ENCODE measurements around the gene PSMG3.
"Not testable (repeated sequence)": the region's sequence is repeated elsewhere in the genome, so short reads cannot be mapped to it uniquely, and the experiment has no call there.

Gene PSMG3

DNA sequence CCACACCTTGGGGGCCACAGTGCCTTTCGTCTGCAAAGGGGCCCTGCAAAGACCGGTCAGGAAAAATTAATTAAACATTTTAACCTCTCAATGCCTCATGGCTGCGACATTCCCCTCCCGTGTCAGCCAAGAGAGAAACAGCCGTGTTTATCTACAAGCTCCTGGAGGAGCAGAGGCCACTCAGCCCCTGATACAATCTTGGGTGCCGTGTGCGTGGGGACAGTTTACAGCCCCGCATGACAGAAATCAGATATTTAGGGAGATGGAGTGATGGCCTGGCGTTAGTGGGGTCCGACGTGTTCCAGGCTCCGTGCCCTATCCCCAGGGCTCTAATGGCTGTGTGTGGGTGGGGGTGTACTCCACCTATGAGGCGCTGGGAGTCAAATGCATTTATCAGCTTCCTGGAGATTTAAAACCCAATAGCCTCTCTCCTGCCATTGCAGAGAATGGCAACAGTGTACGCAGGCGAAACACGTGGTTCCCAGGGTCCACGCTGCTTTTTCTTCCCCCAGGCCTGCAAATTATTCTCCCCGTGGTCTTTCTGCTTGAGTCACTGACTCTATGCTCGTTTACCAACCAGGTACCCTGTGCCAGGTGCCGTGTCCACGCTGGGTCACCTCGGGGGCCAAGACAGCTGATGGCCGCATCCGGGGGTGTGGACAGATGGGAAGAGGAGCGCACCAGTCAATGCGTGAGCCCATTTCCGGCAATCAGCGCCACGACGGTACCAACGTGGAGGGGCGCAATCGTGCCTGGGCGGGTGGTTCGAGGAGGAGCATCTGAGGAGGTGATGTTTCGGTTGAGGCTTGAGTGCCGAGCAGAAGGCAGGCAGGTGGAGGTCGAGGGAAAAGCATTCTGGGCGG lies 26.6 kb upstream of the PSMG3 start:
- no peak for DNase-seq

DNA sequence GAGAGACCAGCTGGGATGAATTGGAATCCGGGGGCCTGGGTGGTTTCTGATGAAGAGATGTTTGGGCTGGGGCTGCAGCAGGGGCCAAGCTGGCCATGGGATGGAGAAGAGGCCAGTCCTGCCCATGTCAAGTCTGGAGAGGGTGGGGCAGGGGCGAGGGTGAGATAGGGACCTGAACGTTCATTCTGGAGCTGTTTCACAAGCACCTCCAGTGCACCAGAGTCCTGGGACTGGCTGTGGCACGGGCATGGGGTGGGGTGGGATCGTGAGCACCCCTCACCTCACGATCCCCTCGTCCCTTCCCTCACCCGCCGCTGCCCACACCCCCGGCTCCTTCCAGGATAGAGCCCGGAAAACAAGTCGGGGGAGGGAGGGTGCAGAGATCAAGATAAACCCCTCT lies 25.8 kb upstream of the PSMG3 start:
- DNase-seq, result no peak

DNA sequence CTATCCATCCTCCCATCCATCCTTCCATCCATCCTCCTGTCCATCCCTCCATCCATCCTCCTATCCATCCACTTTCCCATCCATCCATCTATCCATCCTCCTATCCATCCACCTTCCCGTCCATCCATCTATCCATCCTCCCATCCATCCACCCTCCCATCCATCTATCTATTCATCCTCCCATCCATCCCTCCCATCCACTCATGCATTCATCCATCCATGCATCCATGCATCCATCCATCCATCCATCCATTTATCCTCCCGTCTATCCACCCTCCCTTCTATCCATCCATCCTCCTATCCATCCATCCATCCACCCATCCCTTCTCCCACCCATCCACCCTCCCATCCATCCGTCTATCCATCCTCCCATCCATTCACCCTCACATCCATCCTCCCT lies 25.2 kb upstream of the PSMG3 start:
- no peak for DNase-seq

DNA sequence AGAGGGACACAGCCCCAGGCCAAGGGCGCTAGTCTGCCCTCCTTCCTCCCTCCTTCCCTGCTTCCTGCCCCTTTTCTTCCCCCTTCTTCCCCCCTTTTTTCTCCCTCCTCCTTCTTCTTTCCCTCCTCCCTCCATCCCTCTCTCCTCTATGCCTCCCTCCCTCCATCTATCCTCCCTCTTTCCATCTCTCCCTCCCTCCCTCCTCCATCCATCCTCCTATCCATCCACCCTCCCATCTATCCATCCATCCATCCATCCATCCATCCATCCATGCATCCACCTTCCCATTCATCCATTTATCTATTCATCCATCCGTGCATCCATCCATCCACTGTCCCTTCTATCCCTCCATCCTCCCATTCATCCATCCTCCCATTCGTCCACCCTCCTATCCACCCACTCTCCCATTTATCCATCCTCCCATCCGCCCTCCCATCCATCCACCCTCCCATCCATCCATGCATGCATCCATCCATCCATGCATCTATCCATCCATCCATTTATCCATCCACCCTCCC lies 24.1 kb upstream of the PSMG3 start:
- DNase-seq, result no peak

DNA sequence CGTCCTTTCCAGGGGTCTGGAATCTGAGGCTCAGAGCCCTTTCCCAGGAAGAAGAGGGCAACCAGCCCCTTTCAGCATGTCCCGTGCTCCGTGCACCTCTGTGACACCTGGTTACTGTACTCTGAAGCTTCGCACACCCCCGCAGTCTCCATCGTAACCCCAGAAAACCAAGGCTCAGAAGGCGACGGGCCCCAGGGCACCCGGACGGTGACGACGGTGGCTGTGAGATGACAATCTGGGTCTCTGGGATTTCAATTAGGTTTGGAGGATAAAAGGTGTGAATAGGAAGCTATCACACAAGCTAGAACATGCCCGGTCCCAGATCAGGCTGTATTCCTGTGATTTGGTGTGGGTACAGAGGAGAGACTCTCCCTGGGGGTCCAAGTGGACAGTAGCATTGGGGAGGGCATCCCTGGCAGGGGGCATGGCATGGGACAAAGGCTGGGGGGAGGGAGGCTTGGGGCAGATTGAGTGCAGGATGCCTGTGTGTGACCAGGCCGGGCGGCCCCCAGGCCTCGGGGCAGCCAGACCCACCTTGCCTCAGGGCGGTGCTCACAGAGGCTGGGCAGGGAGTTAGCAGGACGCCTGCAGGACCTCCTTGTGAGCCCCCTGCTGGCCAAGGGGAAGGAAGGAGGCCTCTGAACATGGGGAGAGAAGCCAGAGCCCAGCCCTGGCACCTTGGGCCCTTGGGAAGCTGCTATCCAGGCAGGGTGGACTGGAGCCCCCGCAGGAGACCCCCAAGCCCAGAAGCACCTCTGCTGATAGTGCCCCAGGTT lies 23.4 kb upstream of the PSMG3 start:
- no peak for DNase-seq

DNA sequence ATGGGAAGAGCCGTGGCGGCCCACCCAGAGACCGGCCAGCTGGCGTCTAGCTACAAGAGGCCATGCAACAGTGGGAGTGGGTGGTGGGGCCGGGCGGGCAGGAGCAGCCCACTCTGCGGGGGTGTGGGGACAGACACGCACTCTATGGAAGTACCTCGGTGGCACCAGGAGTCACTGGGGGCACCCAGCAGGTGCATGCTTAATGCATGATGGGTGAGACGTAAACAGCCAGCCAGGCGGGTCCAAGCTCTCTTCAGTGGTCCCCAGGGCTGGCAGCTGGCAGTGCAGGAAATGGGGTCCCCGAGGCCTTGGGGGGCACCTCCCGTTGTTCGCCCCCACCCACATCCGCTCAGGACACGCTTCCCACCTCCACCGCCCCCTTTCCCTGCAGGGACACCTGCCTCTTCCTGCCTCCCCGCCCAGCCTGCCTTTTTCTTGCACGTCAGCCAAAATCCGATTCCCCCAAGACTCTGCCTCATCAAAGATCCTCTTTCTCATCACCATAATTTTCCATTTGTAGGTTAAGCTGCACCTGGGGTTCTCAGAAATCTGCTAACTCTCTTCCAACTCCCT lies 22.6 kb upstream of the PSMG3 start:
- DNase-seq, result no peak

DNA sequence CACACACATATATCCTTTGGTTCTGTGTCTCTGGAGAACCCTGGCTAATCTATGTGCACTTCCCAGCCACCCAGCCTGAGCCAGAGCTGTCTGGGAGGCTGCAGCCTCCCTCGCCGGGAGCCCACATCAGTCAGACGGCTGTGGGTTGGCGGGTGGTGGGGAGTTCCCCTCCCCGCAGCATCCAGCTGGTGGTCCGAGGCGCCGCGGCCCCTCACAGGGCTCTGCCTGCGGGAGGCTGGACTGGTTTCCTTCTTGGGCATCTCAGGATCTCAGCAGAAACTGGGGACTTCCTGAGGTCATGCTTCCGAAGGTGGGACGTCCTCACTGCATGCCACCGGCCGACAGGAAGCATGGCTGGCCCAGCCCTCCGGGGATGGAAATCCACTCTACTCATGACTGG lies 22.0 kb upstream of the PSMG3 start:
- DNase-seq, result no peak

DNA sequence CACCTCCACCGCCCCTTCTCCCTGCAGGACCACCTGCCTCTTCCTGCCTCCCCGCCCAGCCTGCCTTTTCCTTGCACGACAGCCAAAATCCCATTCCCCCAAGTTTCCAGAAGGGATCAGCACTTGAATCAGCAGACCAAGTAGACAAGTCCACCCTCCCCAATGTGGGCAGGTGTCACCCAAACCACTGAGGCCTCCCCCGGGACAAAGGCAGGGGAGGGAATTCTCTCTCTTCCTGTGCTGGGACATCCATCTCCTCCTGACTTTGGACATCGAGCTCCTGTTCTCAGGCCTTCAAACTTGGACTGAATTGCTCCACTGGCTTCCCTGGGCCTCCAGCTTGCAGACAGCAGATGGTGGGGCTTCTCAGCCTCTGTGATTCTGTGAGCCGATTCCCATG lies 21.6 kb upstream of the PSMG3 start:
- DNase-seq, result no peak

DNA sequence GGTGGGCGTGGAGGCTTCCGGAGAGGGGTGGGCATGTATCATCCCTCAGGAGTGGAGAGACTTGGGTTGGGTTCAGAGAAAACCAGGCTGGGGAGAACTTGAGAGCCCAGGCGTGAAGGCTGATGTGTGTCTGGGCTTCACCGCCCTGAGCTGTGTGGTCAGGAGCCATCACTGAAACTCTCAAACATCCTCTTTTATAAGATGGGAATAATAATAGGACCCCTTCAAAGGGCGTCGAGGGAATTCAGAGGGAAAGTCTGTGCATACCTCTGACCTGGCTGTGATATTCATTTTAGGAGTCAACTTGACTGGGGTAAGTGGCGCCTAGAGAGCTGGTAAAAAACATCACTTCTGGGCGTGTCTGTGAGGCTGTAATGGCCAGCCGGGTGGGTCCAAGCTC lies 21.1 kb upstream of the PSMG3 start:
- DNase-seq, result no peak

DNA sequence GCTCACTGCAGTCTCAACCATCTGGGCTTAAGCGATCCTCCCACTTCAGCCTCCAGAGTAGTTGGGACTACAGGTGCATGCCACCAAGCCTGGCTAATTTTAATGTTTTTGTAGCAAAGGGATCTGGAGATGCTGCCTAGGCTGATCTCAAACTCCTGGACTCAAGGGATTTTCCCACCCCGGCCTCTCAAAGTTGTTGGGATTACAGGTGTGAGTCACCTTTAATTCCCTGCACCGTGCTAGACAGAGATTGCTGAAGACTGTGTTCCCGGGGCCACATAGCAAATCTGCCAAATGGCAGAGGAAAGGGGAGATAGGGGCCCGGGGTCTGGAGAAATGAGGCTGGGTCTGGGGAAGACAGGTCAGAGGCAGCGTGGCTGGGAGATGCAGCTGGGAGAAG lies 20.6 kb upstream of the PSMG3 start:
- peak; percentile 47 for DNase-seq

DNA sequence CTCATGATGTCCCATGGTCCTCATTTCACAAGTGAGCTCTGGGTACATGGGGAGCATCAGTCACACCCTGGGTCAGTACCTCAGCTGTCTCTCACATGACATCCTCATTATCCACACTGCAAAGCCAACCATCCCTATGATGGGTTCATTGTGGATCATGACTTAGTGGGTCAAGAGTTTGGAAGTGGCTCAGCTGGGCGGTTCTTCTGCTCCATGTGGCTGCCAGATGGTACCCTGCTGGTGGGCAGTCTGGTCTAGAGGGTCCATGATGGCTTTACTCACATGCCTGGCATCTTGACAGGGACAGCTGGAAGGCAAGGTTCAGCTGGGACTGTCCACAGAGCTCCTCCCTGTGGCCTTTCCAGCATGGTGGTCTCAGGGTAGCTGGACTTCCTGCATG lies 19.1 kb upstream of the PSMG3 start:
- no peak for DNase-seq

DNA sequence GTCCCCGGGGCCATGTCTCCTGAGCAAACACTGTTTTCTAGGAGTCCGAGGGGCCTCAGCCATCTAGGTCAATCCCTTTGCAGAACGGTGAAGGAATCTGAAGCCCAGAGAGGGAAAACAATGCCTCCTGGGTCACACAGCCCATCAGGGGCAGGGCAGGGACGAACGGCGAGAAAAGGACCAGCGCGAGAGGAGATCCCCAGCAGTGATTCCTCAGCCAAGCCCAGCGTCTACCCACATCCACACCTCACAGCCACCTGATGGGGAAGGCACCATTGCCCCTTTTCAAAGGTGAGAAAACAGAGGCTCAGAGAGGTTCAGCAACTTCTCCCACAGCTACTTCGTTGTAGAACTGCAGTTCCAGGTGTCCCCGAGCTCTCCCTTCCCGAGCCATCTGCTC lies 17.9 kb upstream of the PSMG3 start:
- no peak for DNase-seq

DNA sequence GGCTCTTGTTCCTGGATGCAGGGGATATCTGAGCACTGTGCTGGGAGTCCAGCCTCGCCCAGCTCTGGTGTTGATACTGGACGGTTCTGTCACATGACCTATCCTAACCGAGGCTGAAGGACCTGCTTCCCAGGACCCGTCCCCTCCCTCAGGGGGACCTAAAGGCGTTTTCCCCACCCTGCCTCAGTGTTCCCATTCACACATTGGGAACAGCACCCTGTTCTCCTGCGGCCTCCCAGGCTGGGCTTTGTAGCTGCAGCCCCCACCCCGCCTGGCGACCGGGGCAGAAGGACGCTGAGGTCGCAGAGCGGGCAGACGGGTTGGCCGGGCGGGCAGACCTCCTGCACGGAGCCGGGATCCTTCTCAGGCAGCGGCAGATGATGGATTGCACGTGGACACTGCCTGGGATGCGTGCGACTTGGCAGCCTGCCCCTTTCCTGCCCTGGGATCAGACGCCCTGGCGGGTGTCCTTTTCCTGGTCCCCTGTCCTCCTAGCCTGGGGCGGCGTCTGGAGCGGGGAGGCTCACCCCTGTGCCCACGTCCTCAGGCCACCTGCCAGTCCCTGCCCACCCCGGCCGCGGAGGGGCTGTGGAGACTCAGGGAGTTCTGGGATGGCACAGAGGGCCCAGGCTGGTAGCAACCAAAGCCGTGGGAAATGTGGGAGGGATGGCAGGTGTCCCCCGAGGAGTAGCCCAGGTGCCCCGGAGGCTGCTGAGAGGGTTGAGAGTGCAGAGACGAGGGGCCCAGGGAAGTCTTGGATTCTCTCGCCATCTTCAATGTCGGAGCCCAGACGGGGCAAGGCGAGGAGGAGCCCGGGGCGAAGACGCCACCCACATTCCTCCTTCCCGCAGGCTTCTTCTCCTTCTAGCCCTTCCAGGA lies 17.2 kb upstream of the PSMG3 start:
- DNase-seq, result no peak

DNA sequence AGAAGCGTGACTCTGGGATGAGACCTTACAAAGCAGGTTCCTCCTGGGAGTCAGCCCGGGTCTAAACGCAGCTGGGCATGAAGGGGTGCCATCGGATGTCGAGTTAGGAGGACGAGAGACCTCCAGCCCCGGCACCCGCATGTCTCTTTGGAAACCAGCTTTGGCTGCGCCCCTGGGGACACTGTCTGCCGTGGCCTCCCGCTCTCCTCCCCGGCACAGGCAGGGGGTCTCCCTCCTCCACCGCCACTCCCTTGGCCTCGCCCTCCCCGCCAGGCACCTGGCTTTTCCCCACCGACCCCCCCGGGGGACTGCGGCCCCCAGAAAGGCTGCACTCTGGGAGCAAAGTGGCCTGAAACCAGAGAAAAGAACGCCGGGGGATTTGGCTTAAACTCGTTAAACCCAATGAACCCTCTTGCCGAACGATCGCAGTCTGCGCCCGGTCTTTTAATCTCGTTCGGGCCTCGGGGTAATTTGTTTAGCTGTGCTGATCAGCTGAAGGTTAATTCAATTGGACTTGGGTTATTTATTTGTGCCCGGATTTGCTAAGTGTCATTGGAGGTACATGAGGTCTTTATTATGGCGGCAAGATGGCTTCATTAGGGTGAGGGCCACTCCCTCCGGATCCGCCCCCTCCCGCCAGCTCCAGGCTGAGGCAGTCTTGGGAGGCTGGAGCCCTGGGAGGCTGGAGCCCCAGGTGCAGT lies 16.4 kb upstream of the PSMG3 start:
- DNase-seq, result no peak

DNA sequence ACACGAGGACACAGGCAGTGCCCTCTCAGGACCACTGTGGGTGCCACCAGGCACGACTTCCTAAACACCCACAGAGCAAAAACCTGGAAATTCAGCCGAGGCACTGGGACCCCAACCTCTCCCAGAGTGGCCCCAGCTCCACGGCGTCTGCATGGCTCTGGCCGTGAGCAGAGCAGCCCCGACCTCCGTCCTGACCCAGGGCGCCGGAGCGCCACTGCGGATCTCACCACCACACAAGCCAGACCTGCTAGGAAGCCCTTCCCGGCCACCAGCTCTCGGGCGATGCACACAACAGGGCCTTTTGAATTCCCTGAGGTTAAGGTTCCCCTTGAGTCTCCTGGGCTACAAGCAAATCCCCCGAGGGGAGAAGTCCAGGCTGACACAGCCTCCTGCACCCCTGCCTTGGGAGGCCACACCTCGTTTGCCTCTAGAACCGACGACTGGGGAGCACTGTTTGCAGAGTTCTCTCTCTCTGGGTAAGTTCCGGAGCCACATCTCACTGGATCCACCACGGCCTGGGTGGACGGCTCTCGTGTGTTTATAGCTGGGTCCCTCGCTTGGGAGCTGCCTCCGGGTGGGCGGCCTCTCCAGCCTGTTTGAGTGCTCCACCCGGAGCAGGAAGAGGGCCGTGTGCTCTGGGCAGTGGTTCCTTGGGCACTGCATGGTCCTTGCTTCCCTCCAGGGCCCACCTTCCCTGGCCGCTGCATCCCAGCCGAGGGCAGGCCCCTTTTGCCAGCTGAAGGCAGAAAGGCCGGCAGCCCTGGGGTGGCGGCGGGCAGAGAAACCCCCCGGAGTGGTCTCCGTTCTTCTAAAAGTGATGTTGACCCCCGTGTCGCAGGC lies 15.5 kb upstream of the PSMG3 start:
- no peak for DNase-seq

DNA sequence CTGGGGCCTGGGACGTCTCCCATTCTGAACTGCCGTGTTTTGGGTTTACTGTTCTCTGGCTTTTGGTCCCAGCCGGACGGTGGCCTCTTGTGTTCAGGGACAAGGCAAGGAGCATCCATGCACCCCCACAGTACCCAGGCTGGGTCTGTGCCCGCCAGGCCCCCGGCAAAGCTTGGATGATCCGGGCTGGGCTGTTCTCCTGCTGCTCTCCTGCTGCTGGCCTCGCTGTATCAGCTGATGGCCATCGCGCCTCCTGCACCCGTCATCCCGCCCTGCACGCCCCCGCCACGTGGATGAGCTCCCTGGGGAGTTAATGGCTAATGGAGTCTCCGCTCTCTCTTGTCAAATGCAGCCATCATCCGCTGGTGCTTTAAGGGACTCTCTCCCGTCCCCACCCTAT lies 14.9 kb upstream of the PSMG3 start:
- no peak for DNase-seq

DNA sequence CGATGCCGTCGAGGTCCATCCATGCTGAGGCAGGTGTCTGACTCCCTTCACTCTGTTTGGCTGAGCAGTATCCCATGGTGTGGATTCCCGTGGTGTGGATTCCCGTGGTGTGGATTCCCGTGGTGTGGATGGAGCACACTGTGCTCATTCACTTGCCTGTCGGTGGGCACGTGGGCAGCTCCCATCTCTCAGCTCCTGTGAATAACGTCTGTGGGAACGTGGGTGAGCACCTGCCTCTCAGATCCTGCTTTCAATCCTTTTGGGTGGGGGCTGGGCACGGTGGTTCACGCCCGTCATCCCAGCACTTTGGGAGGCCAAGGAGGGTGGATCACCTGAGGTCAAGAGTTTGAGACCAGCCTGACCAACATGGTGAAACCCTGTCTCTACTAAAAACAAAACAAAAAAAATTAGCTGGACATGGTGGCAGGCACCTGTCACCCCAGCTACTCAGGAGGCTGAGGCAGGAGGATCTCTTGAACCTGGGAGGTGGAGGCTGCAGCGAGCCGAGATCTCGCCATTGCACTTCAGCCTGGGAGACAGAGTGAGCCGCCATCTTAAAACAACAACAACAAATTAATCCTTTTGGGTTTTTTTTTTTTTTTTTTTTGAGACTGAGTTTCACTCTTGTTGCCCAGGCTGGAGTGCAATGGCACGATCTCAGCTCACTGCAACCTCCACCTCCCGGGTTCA lies 13.6 kb upstream of the PSMG3 start:
- not testable (repeated sequence) for DNase-seq

DNA sequence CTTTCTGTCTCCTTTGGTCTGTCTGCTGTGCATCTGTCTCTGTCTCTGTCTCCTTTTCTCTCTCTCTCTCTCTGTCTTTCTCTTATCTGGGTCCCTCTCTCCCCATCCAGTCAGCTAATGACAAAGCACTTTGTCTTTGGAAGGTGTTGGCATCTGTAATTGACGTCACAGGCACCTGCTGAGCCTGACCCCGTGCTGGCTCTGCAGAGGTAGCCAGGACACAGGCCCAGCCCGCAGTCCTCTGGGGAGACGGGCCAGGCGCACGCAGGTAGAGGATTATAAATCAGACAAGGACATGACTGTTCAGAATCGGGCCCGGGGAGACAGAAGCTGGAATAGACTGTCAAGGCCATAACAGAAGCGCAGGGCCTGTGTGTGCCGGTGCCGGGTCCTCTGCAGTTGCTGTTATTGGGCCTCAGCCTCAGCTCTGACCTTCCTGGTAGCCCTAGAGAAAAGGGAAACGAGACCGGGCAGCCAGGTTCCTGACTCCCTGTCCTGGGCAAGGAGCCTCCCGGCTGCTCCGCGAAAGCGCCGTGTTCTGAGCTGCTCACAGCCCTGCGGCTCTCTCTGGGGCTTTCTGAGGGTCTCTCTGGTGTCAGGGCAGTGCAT lies 10.7 kb upstream of the PSMG3 start:
- DNase-seq, result no peak

DNA sequence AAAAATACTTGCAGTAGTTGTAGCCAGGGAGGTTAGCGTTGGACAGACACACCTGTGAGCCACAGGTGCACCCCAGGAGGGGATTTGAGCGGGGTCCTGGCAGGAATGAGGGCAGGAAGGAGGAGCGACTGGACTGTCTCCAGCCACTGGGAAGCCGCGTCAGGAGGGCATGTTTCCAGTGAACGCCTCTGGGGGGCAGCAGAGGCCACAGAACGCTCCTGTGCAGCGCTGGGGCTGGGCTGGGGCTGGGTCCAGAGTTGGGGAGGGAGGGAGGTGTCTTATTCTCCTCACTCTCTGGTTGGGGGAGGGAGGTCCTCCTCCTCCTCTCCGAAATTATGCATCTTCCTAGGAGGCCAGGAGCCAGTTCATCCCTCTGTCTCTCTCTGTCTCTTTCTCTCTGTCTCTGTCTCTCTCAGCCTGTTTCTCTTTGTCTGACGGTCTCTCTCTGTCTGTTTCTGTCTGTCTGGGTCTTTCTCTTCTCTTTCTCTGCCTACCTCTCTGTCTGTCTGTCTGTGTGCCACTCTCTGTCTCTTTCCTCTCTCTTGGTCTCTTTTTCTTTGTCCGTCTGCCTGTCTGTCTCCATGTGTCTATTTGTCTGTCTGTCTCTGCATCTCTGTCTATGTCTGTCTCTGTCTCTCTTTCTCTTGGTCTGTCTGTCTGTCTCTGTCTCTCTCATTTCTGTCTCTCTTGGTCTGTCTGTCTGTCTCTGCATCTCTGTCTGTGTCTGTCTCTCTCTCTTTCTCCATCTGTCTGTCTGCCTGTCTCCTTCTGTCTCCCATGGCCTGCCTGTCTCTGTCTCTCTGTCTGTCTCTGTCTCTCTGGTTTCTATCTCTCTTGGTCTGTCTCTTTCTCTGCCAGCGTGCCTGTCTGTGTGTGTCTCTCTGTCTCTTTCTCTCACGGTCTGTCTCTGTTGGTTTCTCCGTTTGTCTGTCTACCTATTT lies 9.9 kb upstream of the PSMG3 start:
- DNase-seq, result peak; percentile 69
